Activated CD4-positive, alpha-beta T cell treated with anti-CD3 and anti-CD28 coated beads, Interleukin-2, amount 50 U/mL, for 48 hours (primary cell): Measurements from ENCODE around the gene MRPL50.
"Not testable (repeated sequence)": the region's sequence is repeated elsewhere in the genome, so short reads cannot be mapped to it uniquely, and the experiment has no call there.

Source experiments
- DNase-seq, 2 experiments: peaks; one replicate each; pipeline ENCODE4 v3.0.0-alpha.2; 2020

The MRPL50 gene

GRCh38 chr9:101417389-101417788 lies 19.0 kb upstream of the MRPL50 start:
- DNase-seq: no peak

- no peak for DNase-seq
Observed at GRCh38 chr9:101415578-101415977, 17.2 kb upstream of the MRPL50 start.

- no peak for DNase-seq
Observed at GRCh38 chr9:101414839-101415238, 16.4 kb upstream of the MRPL50 start.

GRCh38 chr9:101409079-101409477 lies 10.7 kb upstream of the MRPL50 start:
- DNase-seq: no peak

- no peak for DNase-seq
Observed at GRCh38 chr9:101408374-101409078, 10.1 kb upstream of the MRPL50 start.

- DNase-seq: no peak
Observed at GRCh38 chr9:101403516-101404285, 5.3 kb upstream of the MRPL50 start.

GRCh38 chr9:101400120-101400519 lies 1.7 kb upstream of the MRPL50 start:
- DNase-seq: peak; percentile 4 to 13

GRCh38 chr9:101399643-101399970 lies 1.2 kb upstream of the MRPL50 start:
- DNase-seq: no peak

GRCh38 chr9:101398930-101399642 lies 668 bp upstream of the MRPL50 start:
- DNase-seq: peak; percentile 7 to 18

- no peak for DNase-seq
Observed at GRCh38 chr9:101397746-101398067, 711 bp downstream of the MRPL50 start.

GRCh38 chr9:101394687-101395086 lies 3.7 kb downstream of the MRPL50 start:
- no peak for DNase-seq

- DNase-seq: no peak
Observed at GRCh38 chr9:101393135-101393534, 5.3 kb downstream of the MRPL50 start.

- DNase-seq: no peak
Observed at GRCh38 chr9:101388507-101388993, 9.9 kb downstream of the MRPL50 start.

GRCh38 chr9:101387871-101388506 lies 10.4 kb downstream of the MRPL50 start:
- DNase-seq: no peak

GRCh38 chr9:101384873-101385536 lies 13.4 kb downstream of the MRPL50 start, which contains the start of gene BAAT:
Gene BAAT, minus strand, starts transcription at chr9:101385006. Its CDS starts 13,602 bp downstream, at chr9:101371404.
- not testable (repeated sequence) for DNase-seq

GRCh38 chr9:101383361-101383760 lies 15.1 kb downstream of the MRPL50 start:
- DNase-seq: no peak

- no peak for DNase-seq
Observed at GRCh38 chr9:101381833-101382342, 16.5 kb downstream of the MRPL50 start.

GRCh38 chr9:101381118-101381517 lies 17.3 kb downstream of the MRPL50 start:
- no peak for DNase-seq

GRCh38 chr9:101380295-101380694 lies 18.1 kb downstream of the MRPL50 start:
- DNase-seq: no peak

- no peak for DNase-seq
Observed at GRCh38 chr9:101376111-101376848, 22.1 kb downstream of the MRPL50 start.

GRCh38 chr9:101375546-101375945 lies 22.9 kb downstream of the MRPL50 start:
- no peak for DNase-seq
